ENCODE results near the gene CORO6.

DNA sequence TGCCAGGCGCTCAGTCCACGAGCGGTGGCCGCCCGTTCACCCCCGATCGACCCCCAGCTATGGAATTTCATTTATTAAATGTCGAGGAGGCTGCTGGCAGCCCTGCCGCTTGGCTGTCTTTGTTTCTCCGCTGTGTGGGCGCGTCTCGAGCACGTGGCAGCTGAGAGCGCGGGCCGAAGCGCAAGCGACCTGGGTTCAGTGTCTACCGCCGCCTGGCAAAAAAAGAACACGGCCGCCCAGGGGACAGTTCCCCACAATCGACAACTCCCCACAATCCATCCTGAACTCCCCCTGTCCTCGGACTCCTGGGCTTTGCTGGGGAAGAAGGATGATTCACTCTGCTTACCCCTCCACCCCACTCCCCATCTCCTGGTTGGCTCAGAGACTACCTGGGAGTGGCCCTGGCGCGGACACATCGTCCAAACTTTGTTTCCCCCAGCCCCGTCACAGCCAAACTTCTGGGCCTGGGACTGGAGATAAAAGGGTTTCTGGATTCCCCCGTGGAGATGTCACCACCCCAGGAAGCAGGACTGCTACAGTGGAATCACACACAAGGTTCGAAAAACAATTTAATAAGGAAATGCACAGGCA lies 31.5 kb downstream of the CORO6 start:
- TF ChIP-seq, protein P1, sequence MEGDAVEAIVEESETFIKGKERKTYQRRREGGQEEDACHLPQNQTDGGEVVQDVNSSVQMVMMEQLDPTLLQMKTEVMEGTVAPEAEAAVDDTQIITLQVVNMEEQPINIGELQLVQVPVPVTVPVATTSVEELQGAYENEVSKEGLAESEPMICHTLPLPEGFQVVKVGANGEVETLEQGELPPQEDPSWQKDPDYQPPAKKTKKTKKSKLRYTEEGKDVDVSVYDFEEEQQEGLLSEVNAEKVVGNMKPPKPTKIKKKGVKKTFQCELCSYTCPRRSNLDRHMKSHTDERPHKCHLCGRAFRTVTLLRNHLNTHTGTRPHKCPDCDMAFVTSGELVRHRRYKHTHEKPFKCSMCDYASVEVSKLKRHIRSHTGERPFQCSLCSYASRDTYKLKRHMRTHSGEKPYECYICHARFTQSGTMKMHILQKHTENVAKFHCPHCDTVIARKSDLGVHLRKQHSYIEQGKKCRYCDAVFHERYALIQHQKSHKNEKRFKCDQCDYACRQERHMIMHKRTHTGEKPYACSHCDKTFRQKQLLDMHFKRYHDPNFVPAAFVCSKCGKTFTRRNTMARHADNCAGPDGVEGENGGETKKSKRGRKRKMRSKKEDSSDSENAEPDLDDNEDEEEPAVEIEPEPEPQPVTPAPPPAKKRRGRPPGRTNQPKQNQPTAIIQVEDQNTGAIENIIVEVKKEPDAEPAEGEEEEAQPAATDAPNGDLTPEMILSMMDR (IDR thresholded peaks at IDR 0.05), result no peak
- no peak for TF ChIP-seq POLR2A (IDR thresholded peaks at IDR 0.05)
